SU-DHL-6 (cell line): Measurements from ENCODE around the gene LHB.
"Not testable (repeated sequence)": the region's sequence is repeated elsewhere in the genome, so short reads cannot be mapped to it uniquely, and the experiment has no call there.

Experiments used
- H2AFZ ChIP-seq: fragments of 200-600 bp; sonication (generic); 2 replicates; pipeline ENCODE4 v1.6.1; 2014; ENCODE audit warnings: low read depth, mild to moderate bottlenecking, moderate library complexity, mixed read lengths, antibody characterized with exemption, low read length; ENCODE audit not compliant: severe bottlenecking
- H3F3A ChIP-seq: fragments of 200-600 bp; shearing (Covaris generic); 2 replicates; pipeline ENCODE4 v1.6.0; 2016; ENCODE audit warnings: antibody characterized with exemption, mild to moderate bottlenecking; ENCODE audit not compliant: insufficient read depth
- H3K27ac ChIP-seq: fragments of 200-600 bp; sonication (generic); 2 replicates; pipeline ENCODE4 v1.5.1; 2016; ENCODE audit warnings: low read depth, mild to moderate bottlenecking, low read length, moderate library complexity, mixed read lengths
- H3K27me3 ChIP-seq: fragments of 200-600 bp; sonication (generic), shearing (Covaris generic); 2 replicates; pipeline ENCODE4 v1.6.0; 2014; ENCODE audit warnings: mild to moderate bottlenecking, low read length
- H3K36me3 ChIP-seq: fragments of 200-600 bp; sonication (generic); 2 replicates; pipeline ENCODE4 v1.6.1; 2014; ENCODE audit warnings: mild to moderate bottlenecking, low read length, mixed read lengths
- H3K4me2 ChIP-seq: fragments of 300-600, 200-600 bp; shearing (Covaris generic), sonication (generic); 2 replicates; pipeline ENCODE4 v1.6.0; 2014; ENCODE audit warnings: low read length, low read depth, mild to moderate bottlenecking; ENCODE audit not compliant: poor library complexity, severe bottlenecking
- H3K4me3 ChIP-seq: fragments of 200-600 bp; sonication (generic); 2 replicates; pipeline ENCODE4 v1.5.1; 2014; ENCODE audit warnings: antibody characterized with exemption, low read length, mild to moderate bottlenecking, mixed read lengths; ENCODE audit not compliant: insufficient read depth, poor library complexity, severe bottlenecking
- H3K79me2 ChIP-seq: fragments of 200-600 bp; sonication (generic); 2 replicates; pipeline ENCODE4 v1.6.1; 2014; ENCODE audit warnings: mild to moderate bottlenecking, low read length, moderate library complexity; ENCODE audit not compliant: insufficient read depth
- H3K9ac ChIP-seq: fragments of 200-600 bp; sonication (generic); 2 replicates; pipeline ENCODE4 v1.7.0; 2014; ENCODE audit warnings: mild to moderate bottlenecking, low read length
- H3K9me2 ChIP-seq: fragments of 200-600 bp; sonication (generic); replicated peaks from 2 replicates; pipeline ENCODE4 v1.6.1; 2014; ENCODE audit warnings: low read length; ENCODE audit not compliant: insufficient read depth
- H3K9me3 ChIP-seq: fragments of 200-600 bp; sonication (generic); 2 replicates; pipeline ENCODE4 v1.6.1; 2014; ENCODE audit warnings: low read length, mixed read lengths; ENCODE audit not compliant: insufficient read depth
- H4K20me1 ChIP-seq: fragments of 200-600 bp; sonication (generic); 2 replicates; pipeline ENCODE4 v1.6.1; 2014; ENCODE audit warnings: low read depth, mild to moderate bottlenecking, antibody characterized with exemption, low read length, moderate library complexity, mixed read lengths
- CTCF ChIP-seq: fragments of 200-600 bp; sonication (generic); IDR thresholded peaks from one replicate; pipeline ENCODE4 v1.5.1; 2017; ENCODE audit warnings: antibody characterized with exemption, mild to moderate bottlenecking, low read length, moderate library complexity; ENCODE audit not compliant: insufficient read depth, poor library complexity, severe bottlenecking
- EZH2phosphoT487 ChIP-seq: fragments of 200-600 bp; sonication (generic), shearing (Covaris generic); conservative IDR thresholded peaks from 2 replicates; pipeline ENCODE4 v1.6.1; 2018; ENCODE audit warnings: mild to moderate bottlenecking, antibody characterized with exemption, low read length, moderate library complexity, mixed read lengths

LHB gene

GRCh38 chr19:49058562-49058961 lies 41.7 kb upstream of the LHB start:
- Histone ChIP-seq H3F3A (no peaks in the 10 kb centered on the region), H3K27me3 (no peaks in the 10 kb centered on the region), H3K27ac (no peak overlapping the region), H3K4me3 (no peak overlapping the region), H3K4me2 (no peak overlapping the region), H3K9me3 (no peaks in the 10 kb centered on the region), H4K20me1 (no peaks in the 10 kb centered on the region), H3K79me2 (no peaks in the 10 kb centered on the region), H3K9ac (no peak overlapping the region), H3K9me2 (no peaks in the 10 kb centered on the region), H3K36me3 (no peaks in the 10 kb centered on the region), H2AFZ (no peak overlapping the region)
- no peak for TF ChIP-seq EZH2phosphoT487
- TF ChIP-seq CTCF: no peak

- Histone ChIP-seq H3K4me3 (no peak within 1 kb of the TSS), H3K27ac (no peak within 1 kb of the TSS), H3K27me3 (no peaks in the 10 kb centered on the region)
Measured at GRCh38 chr19:49057636-49058234, 40.8 kb upstream of the LHB start, which contains the start of gene CGB7. CGB7 (minus strand) TSS chr19:49057749; CDS start chr19:49055375, 2,374 bp downstream.

GRCh38 chr19:49056902-49057596 lies 40.2 kb upstream of the LHB start:
- H4K20me1 ChIP-seq, H3K9me3 ChIP-seq, H2AFZ ChIP-seq, H3K4me3 ChIP-seq, H3K9me2 ChIP-seq, H3K36me3 ChIP-seq, H3K9ac ChIP-seq, H3K27ac ChIP-seq, H3F3A ChIP-seq, H3K79me2 ChIP-seq, H3K27me3 ChIP-seq, H3K4me2 ChIP-seq: not testable (repeated sequence)

More at GRCh38 chr19:49057636-49058234, 40.8 kb upstream of the LHB start, which contains the start of gene CGB7:
- no peak within 1 kb of the TSS for H3K9ac ChIP-seq
- H3K36me3 ChIP-seq: no peaks in the 10 kb centered on the region
- TF ChIP-seq CTCF (no peak), EZH2phosphoT487 (no peak)
- H2AFZ ChIP-seq: no peak within 1 kb of the TSS
- H3K79me2 ChIP-seq: no peaks in the 10 kb centered on the region
- no peaks in the 10 kb centered on the region for H3K9me3 ChIP-seq
- no peaks in the 10 kb centered on the region for H4K20me1 ChIP-seq
- H3K9me2 ChIP-seq: no peaks in the 10 kb centered on the region
- no peaks in the 10 kb centered on the region for H3F3A ChIP-seq
- no peak within 1 kb of the TSS for H3K4me2 ChIP-seq
